Cardiac septum (tissue), 1 donor: ENCODE measurements around the gene MADCAM1. TPM values are rescaled to one million over a fixed set of nuclear protein-coding genes. Genes with fewer than 3 reads are reported as not detected.
"Not testable (repeated sequence)": the region's sequence is repeated elsewhere in the genome, so short reads cannot be mapped to it uniquely, and the experiment has no call there.

Experiments
- DNase-seq: peaks from one replicate; pipeline ENCODE4 v3.0.0-alpha.2; 2020; ENCODE audit warnings: low spot score
- intact Hi-C: fragments of 100-400 bp; cut with DNase I; formaldehyde crosslinking; loops from one replicate; pipeline ENCODE4 v1.14.0; 2022
- total RNA-seq: library from RNA; stranded (reverse); fragmentation: NEBNext Ultra II Directional; extraction: Animal tissue kit (Norgen Biotek cat#: 25700); gene quantifications from one replicate; pipeline ENCODE4 v1.2.1, GENCODE V29; 2021
- donor health status: DM: no; HTN: no; CAD: no.

Gene MADCAM1
- total RNA-seq, 1 donor from 2014 or later = 0.40 TPM

GRCh38 chr19:463483-464207 lies 32.6 kb upstream of the MADCAM1 start:
- intact Hi-C loops = no loop called here

GRCh38 chr19:464208-464545 lies 32.1 kb upstream of the MADCAM1 start:
- DNase-seq = no peak
- intact Hi-C loops = no loop called here

More at GRCh38 chr19:463483-464207, 32.6 kb upstream of the MADCAM1 start:
- DNase-seq = no peak

DNA sequence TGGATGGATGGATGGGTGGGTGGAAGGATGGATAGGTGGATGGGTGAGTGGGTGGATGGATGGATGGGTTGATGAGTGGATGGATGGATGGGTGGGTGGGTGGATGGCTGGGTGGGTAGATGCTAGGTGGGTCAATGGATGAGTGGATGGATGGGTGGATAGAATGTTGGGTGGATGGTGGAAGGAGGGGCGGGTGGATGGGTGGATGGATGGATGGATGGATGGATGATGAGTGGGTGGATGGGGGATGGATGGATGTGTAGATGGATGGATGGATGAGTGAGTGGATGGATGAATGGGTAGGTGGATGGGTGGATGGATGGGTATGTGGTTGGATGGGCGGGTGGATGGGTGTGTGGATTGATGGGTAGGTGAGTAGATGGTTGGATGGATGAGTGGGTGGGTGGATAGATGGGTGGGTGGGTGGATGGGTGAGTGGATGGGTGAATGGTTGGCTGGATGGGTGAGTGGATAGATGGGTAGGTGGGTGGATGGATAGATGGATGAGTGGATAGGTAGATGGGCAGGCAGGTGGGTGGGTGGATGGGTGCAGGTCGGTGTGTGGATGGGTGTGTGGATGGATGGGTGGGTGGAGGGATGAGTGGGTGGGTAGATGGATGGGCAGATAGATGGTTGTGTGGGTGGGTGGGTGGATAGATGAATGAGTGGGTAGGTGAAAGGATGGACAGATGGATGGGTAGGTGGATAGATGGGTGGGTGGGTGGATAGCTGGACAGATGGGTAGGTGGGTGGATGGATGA lies 31.1 kb upstream of the MADCAM1 start:
- DNase-seq = no peak
- intact Hi-C loops = no loop called here

DNA sequence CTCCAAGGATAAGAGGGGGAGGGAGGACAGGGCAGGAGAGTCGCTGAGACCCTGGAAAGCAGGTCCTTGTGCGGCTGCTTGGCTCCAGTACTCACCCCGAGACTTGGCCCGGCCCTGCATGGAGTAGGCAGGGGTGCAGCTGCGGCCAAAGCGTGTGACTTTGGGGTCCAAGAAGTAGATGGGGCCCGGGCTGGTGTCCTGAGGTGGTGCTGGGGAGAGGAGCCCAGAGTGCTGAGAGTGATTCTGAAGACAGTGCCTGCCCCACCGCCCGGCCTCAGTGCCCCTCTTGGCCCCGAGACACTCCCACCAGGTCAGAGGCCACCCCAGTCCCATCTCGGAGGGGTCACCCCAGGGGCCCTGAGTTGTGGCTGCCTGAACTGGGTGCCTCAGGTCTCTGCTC lies 28.7 kb upstream of the MADCAM1 start:
- intact Hi-C loops = no loop called here
- no peak for DNase-seq

DNA sequence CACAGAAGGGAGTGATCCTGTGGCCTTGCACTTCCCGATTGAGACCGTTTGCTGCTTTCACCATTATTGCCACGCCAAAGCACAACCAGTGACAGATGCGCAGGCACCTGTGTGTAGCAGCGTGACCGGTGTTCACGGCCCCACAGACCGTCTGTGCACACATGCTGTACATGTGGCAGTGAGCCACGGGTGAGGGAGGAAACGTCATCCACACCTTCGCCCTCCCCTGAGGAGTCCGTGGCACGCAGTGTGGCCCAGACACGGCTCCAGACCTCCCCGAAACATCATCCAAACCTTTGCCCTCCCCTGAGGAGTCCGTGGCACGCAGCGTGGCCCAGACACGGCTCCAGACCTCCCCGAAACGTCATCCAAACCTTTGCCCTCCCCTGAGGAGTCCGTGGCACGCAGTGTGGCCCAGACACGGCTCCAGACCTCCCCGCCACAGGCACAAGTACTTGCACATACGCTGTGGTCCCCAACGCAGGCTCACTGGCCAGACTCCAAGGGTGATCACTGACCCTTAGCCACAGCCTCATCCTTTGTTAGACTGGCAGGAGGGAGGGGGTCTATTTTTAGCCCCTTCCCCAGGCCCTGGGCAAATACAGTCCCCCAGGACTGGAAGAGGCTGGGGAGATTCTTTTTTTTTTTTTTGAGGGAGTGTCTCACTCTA lies 27.6 kb upstream of the MADCAM1 start:
- intact Hi-C loops = no loop called here
- DNase-seq = no peak

GRCh38 chr19:469833-470232 lies 26.5 kb upstream of the MADCAM1 start:
- intact Hi-C loops = no loop called here
- no peak for DNase-seq

DNA sequence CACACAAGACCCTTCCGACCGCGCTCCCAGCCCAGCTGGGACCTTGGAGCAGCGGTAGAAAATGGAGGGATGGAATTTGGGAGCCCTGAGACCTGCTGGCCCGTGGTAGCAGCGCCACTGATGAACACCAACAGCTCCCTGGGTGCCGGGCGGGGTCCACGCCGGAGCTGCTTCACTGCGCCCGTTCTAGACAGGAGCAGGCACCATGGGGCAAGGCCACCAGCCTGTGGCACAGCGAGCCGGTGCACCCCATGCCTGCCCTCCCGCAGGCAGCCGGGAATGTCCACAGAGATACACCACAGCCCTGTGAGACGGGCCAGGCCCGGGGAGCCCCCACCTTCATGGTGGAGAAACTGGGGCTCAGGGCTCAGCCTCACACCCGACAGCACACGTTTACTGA lies 25.6 kb upstream of the MADCAM1 start:
- DNase-seq = no peak
- intact Hi-C loops = no loop called here

GRCh38 chr19:472005-472858 lies 24.1 kb upstream of the MADCAM1 start:
- intact Hi-C loops = no loop called here
- no peak for DNase-seq

DNA sequence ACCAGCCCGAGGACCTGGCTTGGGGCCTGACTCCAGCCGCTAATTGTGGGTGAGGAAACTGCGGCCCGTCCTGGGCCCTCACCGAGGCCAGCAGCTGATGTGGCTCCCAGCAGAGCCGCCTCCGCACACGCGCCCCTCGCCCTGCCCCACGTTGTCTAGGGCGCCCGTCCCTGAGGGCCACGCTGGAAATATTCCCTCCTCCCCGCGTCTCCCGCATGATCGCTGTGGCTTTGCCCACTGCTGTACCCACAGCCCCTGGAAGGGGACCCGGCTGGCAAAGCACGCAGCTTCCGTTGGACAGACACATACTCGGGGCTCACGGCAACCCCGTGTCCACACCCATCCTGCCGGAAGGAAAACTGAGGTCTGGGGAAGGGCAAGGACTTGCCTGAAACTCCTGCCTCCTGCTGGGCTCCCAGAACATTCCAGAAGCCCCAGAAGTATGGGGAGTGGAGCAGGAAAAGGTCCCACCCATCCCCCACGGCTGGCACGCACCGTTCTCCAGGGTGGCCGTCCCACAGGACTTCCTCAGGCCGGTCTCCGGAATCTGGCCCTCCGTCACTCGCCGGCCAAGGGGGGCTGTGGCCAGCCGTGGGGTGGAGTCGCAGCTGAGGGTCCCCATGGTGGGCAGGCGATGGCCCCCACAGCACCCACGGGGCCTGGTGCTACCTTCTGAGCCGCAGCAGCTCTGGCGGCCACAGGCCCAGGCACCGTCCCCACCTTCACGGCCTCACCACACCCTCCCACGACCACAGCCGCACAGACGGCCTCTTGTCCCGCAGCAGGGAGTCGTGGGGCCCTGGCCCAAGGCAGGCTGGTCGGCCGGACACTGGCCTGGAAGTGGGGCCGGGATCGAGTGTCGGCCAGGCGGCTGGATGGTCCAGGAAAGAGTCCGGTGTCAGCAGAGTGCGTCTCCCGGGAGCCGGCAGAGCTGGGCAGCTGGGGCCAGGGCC lies 21.9 kb upstream of the MADCAM1 start:
- DNase-seq = no peak
- intact Hi-C loops = no loop called here

DNA sequence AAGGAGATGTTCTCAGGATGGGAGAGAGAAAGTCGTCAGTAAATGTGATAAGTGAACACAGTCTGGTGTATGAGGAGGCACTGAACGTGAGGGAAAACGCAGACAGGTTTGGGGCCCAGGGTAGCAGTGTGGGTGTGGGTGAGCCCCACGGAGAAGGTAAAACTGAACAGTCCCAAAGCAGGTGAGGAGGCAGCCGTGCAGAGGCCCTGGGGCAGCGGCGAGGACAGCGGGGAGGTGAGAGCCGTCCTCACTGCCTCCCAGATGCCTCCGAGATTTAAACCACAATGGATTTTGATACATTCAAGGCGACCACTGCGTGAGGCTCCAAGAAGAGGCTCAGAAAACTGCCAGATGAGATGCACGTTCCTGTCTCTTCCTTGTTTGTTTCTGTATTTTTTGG lies 20.9 kb upstream of the MADCAM1 start:
- intact Hi-C loops = no loop called here
- DNase-seq = no peak

DNA sequence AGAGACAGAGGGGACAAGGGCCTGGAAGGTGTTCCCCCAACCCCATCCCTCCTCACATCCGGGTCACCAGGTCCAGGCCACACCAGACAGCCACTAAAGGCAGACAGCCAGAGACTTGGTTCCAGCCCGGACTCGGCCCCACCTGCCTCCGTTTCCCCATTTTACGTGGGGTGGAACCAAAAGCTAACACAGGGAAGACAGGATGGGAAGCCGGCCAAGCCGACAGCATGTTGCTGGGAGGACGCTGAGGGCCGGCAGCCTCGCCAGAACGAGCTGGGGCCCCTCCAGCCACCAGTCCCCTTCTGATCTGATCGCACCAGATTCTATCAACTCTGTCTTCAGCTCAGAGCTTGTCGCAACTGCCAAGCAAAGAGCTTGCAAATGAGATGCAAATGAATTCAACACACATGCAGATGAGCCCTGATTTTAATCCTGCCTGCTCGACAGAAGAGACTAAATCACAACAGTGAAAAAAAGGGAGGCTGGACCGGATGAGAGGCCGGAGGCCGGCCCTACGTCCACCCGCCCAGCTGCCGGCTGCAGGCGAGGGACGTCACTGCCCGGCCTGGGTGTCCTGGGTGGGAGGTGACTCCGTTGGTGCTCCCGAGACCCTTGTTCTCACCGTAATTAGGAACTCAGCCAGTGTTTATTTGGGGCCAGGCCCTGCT lies 17.9 kb upstream of the MADCAM1 start:
- intact Hi-C loops = no loop called here
- no peak for DNase-seq

GRCh38 chr19:478976-479375 lies 17.3 kb upstream of the MADCAM1 start:
- intact Hi-C loops = no loop called here
- DNase-seq = no peak

- peak; percentile 85 for DNase-seq
- intact Hi-C loops = loop anchor here (5.0 kb wide), 1 partner anchor 88 kb away; no protein-coding TSS in a partner anchor
Measured at GRCh38 chr19:480016-480855, 16.1 kb upstream of the MADCAM1 start.

GRCh38 chr19:481100-481499 lies 15.2 kb upstream of the MADCAM1 start:
- not testable (repeated sequence) for DNase-seq
- intact Hi-C loops = loop anchor here (5.0 kb wide), 1 partner anchor 89 kb away; no protein-coding TSS in a partner anchor

DNA sequence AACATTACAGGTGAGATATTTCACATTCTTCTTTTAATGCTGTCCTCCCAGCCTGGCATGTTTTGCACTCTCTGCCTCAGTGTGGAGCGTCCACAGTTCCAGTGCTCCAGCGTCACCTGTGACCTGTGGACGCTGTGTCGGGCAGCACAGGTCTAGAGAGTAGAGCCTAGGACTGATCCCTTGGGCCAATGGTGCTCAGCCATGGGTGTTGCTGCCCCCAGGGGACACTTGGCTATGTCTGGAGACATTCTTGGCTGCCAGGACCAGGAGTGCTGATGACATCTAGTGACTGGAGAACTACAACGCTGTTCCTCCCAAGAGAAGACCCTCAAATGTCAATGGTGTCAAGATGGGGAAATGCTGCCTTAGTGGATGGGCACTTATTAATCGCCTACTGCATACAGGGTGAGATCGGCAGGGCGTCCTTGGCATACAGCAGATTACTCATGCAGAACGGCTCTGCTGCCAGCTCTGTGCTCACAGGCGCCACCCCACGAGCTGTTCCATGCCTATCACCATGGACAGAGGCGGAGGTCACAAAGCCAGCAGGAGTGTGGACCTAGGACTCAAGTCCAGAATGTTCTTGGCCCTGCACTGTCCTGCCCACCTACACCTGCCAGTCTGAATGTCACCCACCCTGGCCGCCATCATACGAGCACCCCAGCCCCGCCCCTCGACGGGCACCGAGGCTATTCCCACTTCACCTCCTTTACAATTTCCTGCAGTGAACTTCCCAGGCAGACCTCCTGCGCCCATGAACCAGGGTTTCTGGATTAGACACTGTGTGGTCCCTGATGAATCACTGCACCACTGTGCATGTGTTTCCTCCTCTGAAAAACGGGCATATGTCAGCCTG lies 13.9 kb upstream of the MADCAM1 start:
- no peak for DNase-seq
- intact Hi-C loops = loop anchor here (5.0 kb wide), 1 partner anchor 90 kb away; no protein-coding TSS in a partner anchor
